SK-N-SH treated with all-trans-retinoic acid at 6 μM for 48 hours (cell line): ENCODE data around the gene ATP11A.
A peak's percentile ranks its signal among the peaks of the same experiment; 100 is the strongest.

Source experiments
- GLIS3 ChIP-seq: fragments of 250-450 bp; sonication (Bioruptor Pico); IDR thresholded peaks from 2 replicates; pipeline ENCODE4 v1.5.0; 2020; ENCODE audit warnings: mild to moderate bottlenecking, moderate library complexity
- POU6F1 ChIP-seq: fragments of 250-450 bp; sonication (Bioruptor Pico); IDR thresholded peaks from 2 replicates; pipeline ENCODE4 v1.8.0; 2021; ENCODE audit warnings: low read depth, mild to moderate bottlenecking, moderate library complexity, borderline replicate concordance
- PPARA ChIP-seq: fragments of 250-450 bp; sonication (Bioruptor Pico); IDR thresholded peaks from 2 replicates; pipeline ENCODE4 v1.5.0; 2020; ENCODE audit warnings: mild to moderate bottlenecking, borderline replicate concordance
- RARB ChIP-seq: fragments of 250-450 bp; sonication (Bioruptor Pico); IDR thresholded peaks from 2 replicates; pipeline ENCODE4 v1.8.0; 2021; ENCODE audit warnings: mild to moderate bottlenecking, moderate library complexity
- SNAI2 ChIP-seq: fragments of 250-450 bp; sonication (Bioruptor Pico); IDR thresholded peaks from 2 replicates; pipeline ENCODE4 v1.5.0; 2020; ENCODE audit warnings: mild to moderate bottlenecking, moderate library complexity
- TCF4 ChIP-seq: fragments of 250-450 bp; sonication (Bioruptor Pico); IDR thresholded peaks from 2 replicates; pipeline ENCODE4 v1.8.0; 2021; ENCODE audit warnings: mild to moderate bottlenecking, moderate library complexity, borderline replicate concordance
- TSHZ2 ChIP-seq: fragments of 250-450 bp; sonication (Bioruptor Pico); IDR thresholded peaks from 2 replicates; pipeline ENCODE4 v1.5.0; 2020; ENCODE audit warnings: mild to moderate bottlenecking, moderate library complexity
- ZFP30 ChIP-seq: fragments of 450-650 bp; formaldehyde crosslinking; IDR thresholded peaks from 2 replicates; pipeline ENCODE4 v1.5.0; 2022; ENCODE audit warnings: mild to moderate bottlenecking, moderate library complexity
- TF ChIP-seq, protein P1 (sequence below): fragments of 250-450 bp; sonication (Bioruptor Pico); IDR thresholded peaks from 2 replicates; pipeline ENCODE4 v1.5.1; 2021; ENCODE audit warnings: mild to moderate bottlenecking, moderate library complexity
- TF ChIP-seq, protein P2 (sequence below): fragments of 250-450 bp; sonication (Bioruptor Pico); IDR thresholded peaks from 2 replicates; pipeline ENCODE4 v1.5.1; 2020; ENCODE audit warnings: low read depth, mild to moderate bottlenecking, moderate library complexity
- TF ChIP-seq, protein P3 (sequence below): fragments of 250-450 bp; sonication (Bioruptor Pico); IDR thresholded peaks from 2 replicates; pipeline ENCODE4 v1.8.0; 2020; ENCODE audit warnings: mild to moderate bottlenecking, moderate library complexity, borderline replicate concordance

DNA sequence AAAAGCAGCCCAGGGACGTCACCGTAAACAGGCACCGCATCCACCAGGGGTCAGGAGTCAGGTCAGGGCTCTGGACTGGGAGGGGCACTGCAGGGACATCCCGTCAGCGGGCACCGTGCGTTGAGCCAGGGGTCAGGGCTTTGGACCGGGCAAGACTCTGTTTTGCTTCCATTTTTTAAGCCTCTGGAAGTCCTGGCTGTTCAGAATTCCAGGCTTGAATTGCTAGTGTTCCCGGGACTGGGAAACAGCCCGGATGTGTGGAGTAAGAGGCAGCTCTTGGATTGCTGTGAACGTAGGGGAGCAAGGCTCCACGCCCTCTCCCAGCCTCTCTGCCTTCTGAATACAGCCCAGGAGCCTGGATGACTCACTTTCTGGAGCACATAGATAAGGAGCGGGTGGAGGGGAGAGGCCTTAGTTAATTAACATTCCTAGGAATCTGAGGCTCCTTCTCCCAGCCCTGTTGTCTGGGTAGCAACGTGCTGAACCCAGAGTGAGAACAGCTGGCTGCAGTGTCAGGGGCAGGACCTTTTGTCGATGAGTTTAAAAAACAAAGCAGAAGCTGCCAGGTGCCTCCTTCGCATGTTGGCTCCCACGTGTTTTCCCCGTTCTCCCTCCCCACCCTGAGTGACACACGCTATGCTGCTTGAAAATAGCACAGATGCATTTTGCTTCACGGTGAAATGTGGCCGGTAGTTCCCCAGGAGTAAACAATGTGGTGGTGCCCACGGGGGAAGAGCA lies 21.9 kb downstream of the ATP11A start:
- TF ChIP-seq RARB (no peak), GLIS3 (no peak), SNAI2 (CRISPR knock-in tag) (no peak), POU6F1 (CRISPR knock-in tag) (no peak), PPARA (CRISPR knock-in tag) (no peak), ZFP30 (no peak), TCF4 (CRISPR knock-in tag) (no peak), TSHZ2 (no peak)
- TF ChIP-seq, protein P1, sequence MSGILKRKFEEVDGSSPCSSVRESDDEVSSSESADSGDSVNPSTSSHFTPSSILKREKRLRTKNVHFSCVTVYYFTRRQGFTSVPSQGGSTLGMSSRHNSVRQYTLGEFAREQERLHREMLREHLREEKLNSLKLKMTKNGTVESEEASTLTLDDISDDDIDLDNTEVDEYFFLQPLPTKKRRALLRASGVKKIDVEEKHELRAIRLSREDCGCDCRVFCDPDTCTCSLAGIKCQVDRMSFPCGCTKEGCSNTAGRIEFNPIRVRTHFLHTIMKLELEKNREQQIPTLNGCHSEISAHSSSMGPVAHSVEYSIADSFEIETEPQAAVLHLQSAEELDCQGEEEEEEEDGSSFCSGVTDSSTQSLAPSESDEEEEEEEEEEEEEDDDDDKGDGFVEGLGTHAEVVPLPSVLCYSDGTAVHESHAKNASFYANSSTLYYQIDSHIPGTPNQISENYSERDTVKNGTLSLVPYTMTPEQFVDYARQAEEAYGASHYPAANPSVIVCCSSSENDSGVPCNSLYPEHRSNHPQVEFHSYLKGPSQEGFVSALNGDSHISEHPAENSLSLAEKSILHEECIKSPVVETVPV (CRISPR knock-in tag) = no peak
- TF ChIP-seq, protein P2, sequence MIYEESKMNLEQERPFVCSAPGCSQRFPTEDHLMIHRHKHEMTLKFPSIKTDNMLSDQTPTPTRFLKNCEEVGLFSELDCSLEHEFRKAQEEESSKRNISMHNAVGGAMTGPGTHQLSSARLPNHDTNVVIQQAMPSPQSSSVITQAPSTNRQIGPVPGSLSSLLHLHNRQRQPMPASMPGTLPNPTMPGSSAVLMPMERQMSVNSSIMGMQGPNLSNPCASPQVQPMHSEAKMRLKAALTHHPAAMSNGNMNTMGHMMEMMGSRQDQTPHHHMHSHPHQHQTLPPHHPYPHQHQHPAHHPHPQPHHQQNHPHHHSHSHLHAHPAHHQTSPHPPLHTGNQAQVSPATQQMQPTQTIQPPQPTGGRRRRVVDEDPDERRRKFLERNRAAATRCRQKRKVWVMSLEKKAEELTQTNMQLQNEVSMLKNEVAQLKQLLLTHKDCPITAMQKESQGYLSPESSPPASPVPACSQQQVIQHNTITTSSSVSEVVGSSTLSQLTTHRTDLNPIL (CRISPR knock-in tag) = no peak
- TF ChIP-seq, protein P3, sequence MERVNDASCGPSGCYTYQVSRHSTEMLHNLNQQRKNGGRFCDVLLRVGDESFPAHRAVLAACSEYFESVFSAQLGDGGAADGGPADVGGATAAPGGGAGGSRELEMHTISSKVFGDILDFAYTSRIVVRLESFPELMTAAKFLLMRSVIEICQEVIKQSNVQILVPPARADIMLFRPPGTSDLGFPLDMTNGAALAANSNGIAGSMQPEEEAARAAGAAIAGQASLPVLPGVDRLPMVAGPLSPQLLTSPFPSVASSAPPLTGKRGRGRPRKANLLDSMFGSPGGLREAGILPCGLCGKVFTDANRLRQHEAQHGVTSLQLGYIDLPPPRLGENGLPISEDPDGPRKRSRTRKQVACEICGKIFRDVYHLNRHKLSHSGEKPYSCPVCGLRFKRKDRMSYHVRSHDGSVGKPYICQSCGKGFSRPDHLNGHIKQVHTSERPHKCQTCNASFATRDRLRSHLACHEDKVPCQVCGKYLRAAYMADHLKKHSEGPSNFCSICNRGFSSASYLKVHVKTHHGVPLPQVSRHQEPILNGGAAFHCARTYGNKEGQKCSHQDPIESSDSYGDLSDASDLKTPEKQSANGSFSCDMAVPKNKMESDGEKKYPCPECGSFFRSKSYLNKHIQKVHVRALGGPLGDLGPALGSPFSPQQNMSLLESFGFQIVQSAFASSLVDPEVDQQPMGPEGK (CRISPR knock-in tag) = peak; percentile 70; the same call in 1 of the 2 replicates
